ENCODE results near the gene TMEM184B.
A peak's percentile ranks its signal among the peaks of the same experiment; 100 is the strongest.

The TMEM184B gene

GRCh38 chr22:38276166-38276565, 3.4 kb upstream of the TMEM184B start:
- no peak for DNase-seq (ENCODE audit: low spot score)

- peak; percentile 30 for DNase-seq (ENCODE audit: low spot score)
Observed at GRCh38 chr22:38273135-38273826, 471 bp upstream of the TMEM184B start.

- DNase-seq (ENCODE audit: low spot score), result no peak
Observed at GRCh38 chr22:38271927-38272372, 860 bp downstream of the TMEM184B start.

GRCh38 chr22:38271101-38271500, 1.7 kb downstream of the TMEM184B start:
- no peak for DNase-seq (ENCODE audit: low spot score)

GRCh38 chr22:38270091-38270992, 2.5 kb downstream of the TMEM184B start:
- no peak for DNase-seq (ENCODE audit: low spot score)

- DNase-seq (ENCODE audit: low spot score), result no peak
Observed at GRCh38 chr22:38269466-38269865, 3.3 kb downstream of the TMEM184B start.

- DNase-seq (ENCODE audit: low spot score), result peak; percentile 48
Observed at GRCh38 chr22:38267086-38267485, 5.7 kb downstream of the TMEM184B start.

GRCh38 chr22:38266120-38266519, 6.7 kb downstream of the TMEM184B start:
- peak; percentile 37 for DNase-seq (ENCODE audit: low spot score)

GRCh38 chr22:38264322-38264843, 8.4 kb downstream of the TMEM184B start:
- no peak for DNase-seq (ENCODE audit: low spot score)

- DNase-seq (ENCODE audit: low spot score), result peak; percentile 40
Observed at GRCh38 chr22:38262051-38262795, 10.6 kb downstream of the TMEM184B start.

GRCh38 chr22:38260761-38261681, 11.8 kb downstream of the TMEM184B start:
- DNase-seq (ENCODE audit: low spot score), result peak; percentile 31

GRCh38 chr22:38259370-38259769, 13.4 kb downstream of the TMEM184B start:
- no peak for DNase-seq (ENCODE audit: low spot score)

- no peak for DNase-seq (ENCODE audit: low spot score)
Observed at GRCh38 chr22:38258895-38259294, 13.9 kb downstream of the TMEM184B start.

- DNase-seq (ENCODE audit: low spot score), result no peak
Observed at GRCh38 chr22:38257650-38258250, 15.1 kb downstream of the TMEM184B start.

- DNase-seq (ENCODE audit: low spot score), result peak; percentile 82
Observed at GRCh38 chr22:38257181-38257580, 15.6 kb downstream of the TMEM184B start.

GRCh38 chr22:38255697-38256096, 17.1 kb downstream of the TMEM184B start:
- no peak for DNase-seq (ENCODE audit: low spot score)

GRCh38 chr22:38251341-38251692, 21.5 kb downstream of the TMEM184B start:
- DNase-seq (ENCODE audit: low spot score), result no peak

GRCh38 chr22:38250643-38251340, 22.0 kb downstream of the TMEM184B start:
- DNase-seq (ENCODE audit: low spot score), result no peak

- DNase-seq (ENCODE audit: low spot score), result no peak
Observed at GRCh38 chr22:38249803-38250642, 22.8 kb downstream of the TMEM184B start.

Measured in GM03348 (cell line).